ENCODE measurements around the gene PRSS57.

- TF ChIP-seq, protein P1, sequence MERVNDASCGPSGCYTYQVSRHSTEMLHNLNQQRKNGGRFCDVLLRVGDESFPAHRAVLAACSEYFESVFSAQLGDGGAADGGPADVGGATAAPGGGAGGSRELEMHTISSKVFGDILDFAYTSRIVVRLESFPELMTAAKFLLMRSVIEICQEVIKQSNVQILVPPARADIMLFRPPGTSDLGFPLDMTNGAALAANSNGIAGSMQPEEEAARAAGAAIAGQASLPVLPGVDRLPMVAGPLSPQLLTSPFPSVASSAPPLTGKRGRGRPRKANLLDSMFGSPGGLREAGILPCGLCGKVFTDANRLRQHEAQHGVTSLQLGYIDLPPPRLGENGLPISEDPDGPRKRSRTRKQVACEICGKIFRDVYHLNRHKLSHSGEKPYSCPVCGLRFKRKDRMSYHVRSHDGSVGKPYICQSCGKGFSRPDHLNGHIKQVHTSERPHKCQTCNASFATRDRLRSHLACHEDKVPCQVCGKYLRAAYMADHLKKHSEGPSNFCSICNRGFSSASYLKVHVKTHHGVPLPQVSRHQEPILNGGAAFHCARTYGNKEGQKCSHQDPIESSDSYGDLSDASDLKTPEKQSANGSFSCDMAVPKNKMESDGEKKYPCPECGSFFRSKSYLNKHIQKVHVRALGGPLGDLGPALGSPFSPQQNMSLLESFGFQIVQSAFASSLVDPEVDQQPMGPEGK (tag by site-specific recombination; IDR thresholded peaks at IDR 0.05), result no peak
- TF ChIP-seq ZNF24 (tag by site-specific recombination; IDR thresholded peaks at IDR 0.05), result no peak
- no peak for TF ChIP-seq ZNF157 (tag by site-specific recombination; IDR thresholded peaks at IDR 0.05)
- TF ChIP-seq ZNF138 (tag by site-specific recombination; IDR thresholded peaks at IDR 0.05; ENCODE audit: borderline replicate concordance), result no peak
- no peak for TF ChIP-seq CTCF (tag by site-specific recombination; IDR thresholded peaks at IDR 0.05)
- no peak for TF ChIP-seq ZNF548 (tag by site-specific recombination; IDR thresholded peaks at IDR 0.05)
- TF ChIP-seq, protein P2, sequence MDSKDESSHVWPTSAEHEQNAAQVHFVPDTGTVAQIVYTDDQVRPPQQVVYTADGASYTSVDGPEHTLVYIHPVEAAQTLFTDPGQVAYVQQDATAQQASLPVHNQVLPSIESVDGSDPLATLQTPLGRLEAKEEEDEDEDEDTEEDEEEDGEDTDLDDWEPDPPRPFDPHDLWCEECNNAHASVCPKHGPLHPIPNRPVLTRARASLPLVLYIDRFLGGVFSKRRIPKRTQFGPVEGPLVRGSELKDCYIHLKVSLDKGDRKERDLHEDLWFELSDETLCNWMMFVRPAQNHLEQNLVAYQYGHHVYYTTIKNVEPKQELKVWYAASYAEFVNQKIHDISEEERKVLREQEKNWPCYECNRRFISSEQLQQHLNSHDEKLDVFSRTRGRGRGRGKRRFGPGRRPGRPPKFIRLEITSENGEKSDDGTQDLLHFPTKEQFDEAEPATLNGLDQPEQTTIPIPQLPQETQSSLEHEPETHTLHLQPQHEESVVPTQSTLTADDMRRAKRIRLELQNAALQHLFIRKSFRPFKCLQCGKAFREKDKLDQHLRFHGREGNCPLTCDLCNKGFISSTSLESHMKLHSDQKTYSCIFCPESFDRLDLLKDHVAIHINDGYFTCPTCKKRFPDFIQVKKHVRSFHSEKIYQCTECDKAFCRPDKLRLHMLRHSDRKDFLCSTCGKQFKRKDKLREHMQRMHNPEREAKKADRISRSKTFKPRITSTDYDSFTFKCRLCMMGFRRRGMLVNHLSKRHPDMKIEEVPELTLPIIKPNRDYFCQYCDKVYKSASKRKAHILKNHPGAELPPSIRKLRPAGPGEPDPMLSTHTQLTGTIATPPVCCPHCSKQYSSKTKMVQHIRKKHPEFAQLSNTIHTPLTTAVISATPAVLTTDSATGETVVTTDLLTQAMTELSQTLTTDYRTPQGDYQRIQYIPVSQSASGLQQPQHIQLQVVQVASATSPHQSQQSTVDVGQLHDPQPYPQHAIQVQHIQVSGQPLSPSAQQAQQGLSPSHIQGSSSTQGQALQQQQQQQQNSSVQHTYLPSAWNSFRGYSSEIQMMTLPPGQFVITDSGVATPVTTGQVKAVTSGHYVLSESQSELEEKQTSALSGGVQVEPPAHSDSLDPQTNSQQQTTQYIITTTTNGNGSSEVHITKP (tag by site-specific recombination; IDR thresholded peaks at IDR 0.05), result no peak
- TF ChIP-seq ZNF274 (IDR thresholded peaks at IDR 0.05; ENCODE audit: low read length), result no peak
- TF ChIP-seq ZNF274 (tag by site-specific recombination; IDR thresholded peaks at IDR 0.05; ENCODE audit: borderline replicate concordance), result no peak
- TF ChIP-seq ZNF677 (tag by site-specific recombination; IDR thresholded peaks at IDR 0.05), result no peak
Measured at GRCh38 chr19:743168-743687, 48.0 kb upstream of the PRSS57 start.
